SK-N-SH (cell line): ENCODE results near the gene POLQ. TPM values are rescaled to one million over a fixed set of nuclear protein-coding genes. Genes with fewer than 3 reads are reported as not detected.

Experiments
- CTCF ChIA-PET: fragments of 300-600, 350-600 bp; formaldehyde crosslinking; extraction: SDS; loops from one replicate; lab custom pipeline; 2021; lab: Yijun Ruan, JAX
- POLR2A ChIA-PET: fragments of 350-600 bp; sonication (Branson Sonifier 250); formaldehyde crosslinking; extraction: SDS; loops from one replicate; lab custom pipeline; 2020; ENCODE audit warnings: antibody characterized with exemption, inconsistent platforms; lab: Yijun Ruan, JAX
- DNase-seq: peaks from one replicate; pipeline ENCODE4 v3.0.0; 2012
- H2AFZ ChIP-seq: fragments of 200-600 bp; sonication (generic); 2 replicates; pipeline ENCODE4 v1.8.1; 2016; ENCODE audit warnings: antibody characterized with exemption, mild to moderate bottlenecking, low read depth
- H3F3A ChIP-seq: fragments of 200-600 bp; sonication (generic); replicated peaks from 2 replicates; pipeline ENCODE3; 2016; ENCODE audit warnings: antibody characterized with exemption, mild to moderate bottlenecking; ENCODE audit not compliant: insufficient read depth
- H3K27ac ChIP-seq, 2 experiments: fragments of 200-500 bp in 1 of 2; fragments of 200-600 bp in 1 of 2; sonication (Bioruptor generic) in 1 of 2; sonication (generic), shearing (Covaris generic) in 1 of 2; 2 replicates each; pipeline versions ENCODE4 v1.5.1 to v1.6.1; 2014 to 2016; ENCODE audit warnings: low read depth in 2 of 2, inconsistent platforms in 1 of 2, low read length in 1 of 2, mild to moderate bottlenecking in 1 of 2, mixed read lengths in 1 of 2
- H3K27me3 ChIP-seq: fragments of 200-600 bp; sonication (generic), shearing (Covaris generic); 2 replicates; pipeline ENCODE4 v1.6.1; 2016; ENCODE audit warnings: mixed run types; ENCODE audit not compliant: insufficient read depth
- H3K36me3 ChIP-seq, 2 experiments: fragments of 200-500 bp in 1 of 2; fragments of 200-600 bp in 1 of 2; sonication (Bioruptor generic) in 1 of 2; sonication (generic) in 1 of 2; replicated peaks in 1 of 2; 2 replicates each; pipeline versions ENCODE3 to v1.5.1; 2014 to 2016; ENCODE audit warnings: low read length in 1 of 2, mild to moderate bottlenecking in 1 of 2; ENCODE audit not compliant: insufficient read depth in 2 of 2, control insufficient read depth in 1 of 2
- H3K4me1 ChIP-seq, 2 experiments: fragments of 200-500 bp in 1 of 2; fragments of 200-600 bp in 1 of 2; sonication (Bioruptor generic) in 1 of 2; sonication (generic), shearing (Covaris generic) in 1 of 2; 2 replicates each; pipeline versions ENCODE4 v1.5.1 to v1.6.1; 2014 to 2016; ENCODE audit warnings: low read depth in 1 of 2, low read length in 1 of 2, mixed run types in 1 of 2; ENCODE audit not compliant: insufficient read depth in 2 of 2, control insufficient read depth in 1 of 2
- H3K4me2 ChIP-seq: fragments of 200-600 bp; sonication (generic), shearing (Covaris generic); 2 replicates; pipeline ENCODE4 v1.6.1; 2017; ENCODE audit warnings: mixed run types
- H3K4me3 ChIP-seq, 2 experiments: fragments of 200-500 bp in 1 of 2; fragments of 200-600 bp in 1 of 2; sonication (Bioruptor generic) in 1 of 2; sonication (generic), shearing (Covaris generic) in 1 of 2; 2 replicates each; pipeline versions ENCODE4 v1.5.1 to v1.8.1; 2014 to 2016; ENCODE audit warnings: low read depth in 2 of 2, inconsistent platforms in 1 of 2, low read length in 1 of 2, mild to moderate bottlenecking in 1 of 2, mixed read lengths in 1 of 2, moderate library complexity in 1 of 2
- H3K79me2 ChIP-seq: fragments of 200-600 bp; sonication (generic); 2 replicates; pipeline ENCODE4 v1.8.1; 2017; ENCODE audit warnings: mild to moderate bottlenecking; ENCODE audit not compliant: insufficient read depth
- H3K9ac ChIP-seq: fragments of 200-600 bp; sonication (generic); 2 replicates; pipeline ENCODE4 v1.6.1; 2017; ENCODE audit warnings: mixed run types
- H3K9me2 ChIP-seq: fragments of 200-600 bp; sonication (generic); 2 replicates; pipeline ENCODE4 v1.6.1; 2017; ENCODE audit warnings: mixed run types
- H3K9me3 ChIP-seq: fragments of 200-600 bp; sonication (generic); 2 replicates; pipeline ENCODE4 v1.6.1; 2017; ENCODE audit warnings: mixed run types, mild to moderate bottlenecking, moderate library complexity
- H4K20me1 ChIP-seq: fragments of 200-600 bp; sonication (generic); 2 replicates; pipeline ENCODE4 v1.6.1; 2017; ENCODE audit warnings: mild to moderate bottlenecking, mixed run types; ENCODE audit not compliant: insufficient read depth
- ELF1 ChIP-seq: IDR thresholded peaks from 2 replicates; pipeline ENCODE4 v1.4.0; 2012
- EP300 ChIP-seq, 2 experiments: IDR thresholded peaks; 2 replicates each; pipeline versions ENCODE4 v1.4.0 to v1.6.1; 2012; ENCODE audit warnings: borderline replicate concordance in 1 of 2, low read depth in 1 of 2, low read length in 1 of 2
- EZH2phosphoT487 ChIP-seq: fragments of 200-600 bp; sonication (generic); IDR thresholded peaks from 2 replicates; pipeline ENCODE4 v1.6.1; 2017; ENCODE audit warnings: low read depth, mixed run types, mild to moderate bottlenecking, antibody characterized with exemption, moderate library complexity, borderline replicate concordance
- FOXJ3 ChIP-seq: sonication (generic); formaldehyde crosslinking; IDR thresholded peaks from 2 replicates; pipeline ENCODE4 v1.5.1; 2020; ENCODE audit warnings: mild to moderate bottlenecking, missing genetic modification reagents
- GABPA ChIP-seq: IDR thresholded peaks from 2 replicates; pipeline ENCODE4 v1.4.0; 2012; ENCODE audit warnings: low read depth, mild to moderate bottlenecking
- GATA2 ChIP-seq: sonication (generic); formaldehyde crosslinking; IDR thresholded peaks from 2 replicates; pipeline ENCODE4 v1.5.0; 2020; ENCODE audit warnings: mild to moderate bottlenecking, missing genetic modification reagents
- IRF3 ChIP-seq: fragments of 150-350 bp; IDR thresholded peaks from 2 replicates; pipeline ENCODE4 v1.6.1; 2016; ENCODE audit warnings: mild to moderate bottlenecking, low read depth, low read length
- JUND ChIP-seq: IDR thresholded peaks from 2 replicates; pipeline ENCODE4 v1.4.0; 2012
- MEF2A ChIP-seq: IDR thresholded peaks from 2 replicates; pipeline ENCODE4 v1.4.0; 2012; ENCODE audit warnings: low read depth, borderline replicate concordance
- MXI1 ChIP-seq: IDR thresholded peaks from 2 replicates; pipeline ENCODE4 v1.6.1; 2012; ENCODE audit warnings: mild to moderate bottlenecking, low read depth, low read length, improper control_type of control experiment
- NFIC ChIP-seq: IDR thresholded peaks from 2 replicates; pipeline ENCODE4 v1.4.0; 2012; ENCODE audit warnings: borderline replicate concordance
- NRF1 ChIP-seq: IDR thresholded peaks from 2 replicates; pipeline ENCODE4 v1.6.1; 2012; ENCODE audit warnings: low read depth, mild to moderate bottlenecking, low read length
- PBX3 ChIP-seq: IDR thresholded peaks from 2 replicates; pipeline ENCODE4; 2012
- RAD21 ChIP-seq: IDR thresholded peaks from 2 replicates; pipeline ENCODE4 v1.6.1; 2012; ENCODE audit warnings: mild to moderate bottlenecking, low read length
- RCOR1 ChIP-seq: fragments of 150-350 bp; IDR thresholded peaks from 2 replicates; pipeline ENCODE4 v1.6.1; 2017; ENCODE audit warnings: antibody characterized with exemption, low read length
- RFX5 ChIP-seq: IDR thresholded peaks from 2 replicates; pipeline ENCODE4 v1.6.1; 2012; ENCODE audit warnings: mild to moderate bottlenecking, improper control_type of control experiment, low read length
- RXRA ChIP-seq: IDR thresholded peaks from 2 replicates; pipeline ENCODE4 v1.4.0; 2012; ENCODE audit warnings: low read depth, mild to moderate bottlenecking, borderline replicate concordance
- SIN3A ChIP-seq: IDR thresholded peaks from 2 replicates; pipeline ENCODE4 v1.6.1; 2012; ENCODE audit warnings: low read depth, mild to moderate bottlenecking, low read length, moderate library complexity, borderline replicate concordance
- SMC3 ChIP-seq: IDR thresholded peaks from 2 replicates; pipeline ENCODE4 v1.6.1; 2012; ENCODE audit warnings: low read depth, low read length, improper control_type of control experiment
- TAF1 ChIP-seq: IDR thresholded peaks from 2 replicates; pipeline ENCODE4 v1.6.1; 2012; ENCODE audit warnings: low read depth, mild to moderate bottlenecking, low read length, moderate library complexity, borderline replicate concordance
- USF1 ChIP-seq: IDR thresholded peaks from 2 replicates; pipeline ENCODE4 v1.4.0; 2012; ENCODE audit warnings: low read depth, borderline replicate concordance
- YY1 ChIP-seq: IDR thresholded peaks from 2 replicates; pipeline ENCODE4 v1.4.0; 2012; ENCODE audit warnings: low read depth, mild to moderate bottlenecking
- WGBS: methylation state at CpG from one replicate; pipeline ENCODE4 v1.1.6; 2017; ENCODE audit warnings: low lambda C conversion rate; 5-methylcytosine and 5-hydroxymethylcytosine counted together
- polyA plus RNA-seq, 3 experiments: library from polyadenylated mRNA; depleted of rRNA; stranded (reverse); fragments of >200 nt; gene quantifications; 2 replicates each; pipeline ENCODE4 v1.2.3, GENCODE V29; 2012

The POLQ gene
- polyA plus RNA-seq, 1 of the 3 experiments (the other 2 are of a cell fraction) = 1.4 TPM

DNA sequence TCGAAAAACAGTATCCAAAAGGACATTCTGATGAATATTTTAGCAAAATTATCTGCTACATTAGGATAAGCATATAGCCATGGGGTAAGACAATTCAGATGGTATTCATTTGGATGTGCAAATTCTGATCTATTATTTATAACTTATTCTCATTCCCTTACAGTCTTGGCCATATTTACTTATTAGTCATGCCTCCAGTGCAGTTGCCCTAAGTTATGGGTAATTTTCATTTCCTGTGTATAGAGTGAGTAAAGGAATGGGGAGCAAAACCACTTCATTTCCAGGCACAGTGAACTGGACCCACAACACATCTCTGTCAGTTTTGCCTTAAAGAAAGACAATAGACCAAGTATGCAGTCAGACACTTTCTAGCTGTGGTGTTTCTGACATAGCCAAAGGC is 134.3 kb downstream of the POLQ start:
- Histone ChIP-seq H3F3A (no peaks in the 10 kb centered on the region), H4K20me1 (no peaks in the 10 kb centered on the region), H3K27me3 (no peaks in the 10 kb centered on the region), H3K36me3 (no peaks in the 10 kb centered on the region), H3K9ac (no peak overlapping the region), H3K4me1 (no peaks in the 10 kb centered on the region), H3K79me2 (no peaks in the 10 kb centered on the region), H3K4me3 (no peak overlapping the region), H3K27ac (no peak overlapping the region; a peak in 1 of 4 replicates), H2AFZ (no peak overlapping the region), H3K4me2 (no peak overlapping the region), H3K9me2 (no peaks in the 10 kb centered on the region), H3K9me3 (no peaks in the 10 kb centered on the region)
- CTCF ChIA-PET = no interaction called here
- POLR2A ChIA-PET = no interaction called here
- 88% methylated on average over 1 of the region's 1 CpG for WGBS
- TF ChIP-seq RXRA (no peak), NRF1 (no peak), RCOR1 (no peak), GATA2 (no peak), NFIC (no peak), SIN3A (no peak), FOXJ3 (CRISPR knock-in tag) (no peak), JUND (no peak), PBX3 (no peak), EZH2phosphoT487 (no peak), RAD21 (no peak), MEF2A (no peak), EP300 (IDR thresholded peaks at IDR 0.05; ENCODE audit: borderline replicate concordance in 1 of 2, low read depth in 1 of 2, low read length in 1 of 2) (no peak), MXI1 (no peak), IRF3 (no peak), USF1 (no peak), RFX5 (no peak), ELF1 (no peak), SMC3 (no peak)
- no peak for DNase-seq

GRCh38 chr3:121405631-121406030 is 140.2 kb downstream of the POLQ start:
- Histone ChIP-seq H3K9me2 (no peaks in the 10 kb centered on the region), H3K36me3 (no peaks in the 10 kb centered on the region), H3K27ac (no peak overlapping the region), H3F3A (no peaks in the 10 kb centered on the region), H3K9me3 (no peaks in the 10 kb centered on the region), H3K27me3 (no peaks in the 10 kb centered on the region), H3K4me3 (no peak overlapping the region), H3K9ac (no peak overlapping the region), H3K4me1 (no peaks in the 10 kb centered on the region), H2AFZ (no peak overlapping the region), H4K20me1 (no peaks in the 10 kb centered on the region), H3K4me2 (no peak overlapping the region), H3K79me2 (no peaks in the 10 kb centered on the region)
- DNase-seq = no peak
- TF ChIP-seq MXI1 = no peak
- TF ChIP-seq GATA2 = no peak
- TF ChIP-seq PBX3 = no peak
- TF ChIP-seq YY1 = no peak
- no peak for TF ChIP-seq JUND
- no peak for TF ChIP-seq TAF1
- no peak for TF ChIP-seq MEF2A
- no peak for TF ChIP-seq GABPA
- ChIA-PET CTCF (no interaction called here), POLR2A (no interaction called here)
- 30% methylated on average over 1 of the region's 1 CpG for WGBS
